GM21717 (cell line): Measurements from ENCODE around the gene ZSCAN5B.
"Not testable (repeated sequence)": the region's sequence is repeated elsewhere in the genome, so short reads cannot be mapped to it uniquely, and the experiment has no call there.

ENCODE experiments used
- ATAC-seq: cut with Tn5 transposase; IDR thresholded peaks from one replicate; pipeline ENCODE4 v1.9.1; 2021; ENCODE audit warnings: mild to moderate bottlenecking, moderate library complexity; ENCODE audit not compliant: unreplicated experiment

Gene ZSCAN5B, protein sequence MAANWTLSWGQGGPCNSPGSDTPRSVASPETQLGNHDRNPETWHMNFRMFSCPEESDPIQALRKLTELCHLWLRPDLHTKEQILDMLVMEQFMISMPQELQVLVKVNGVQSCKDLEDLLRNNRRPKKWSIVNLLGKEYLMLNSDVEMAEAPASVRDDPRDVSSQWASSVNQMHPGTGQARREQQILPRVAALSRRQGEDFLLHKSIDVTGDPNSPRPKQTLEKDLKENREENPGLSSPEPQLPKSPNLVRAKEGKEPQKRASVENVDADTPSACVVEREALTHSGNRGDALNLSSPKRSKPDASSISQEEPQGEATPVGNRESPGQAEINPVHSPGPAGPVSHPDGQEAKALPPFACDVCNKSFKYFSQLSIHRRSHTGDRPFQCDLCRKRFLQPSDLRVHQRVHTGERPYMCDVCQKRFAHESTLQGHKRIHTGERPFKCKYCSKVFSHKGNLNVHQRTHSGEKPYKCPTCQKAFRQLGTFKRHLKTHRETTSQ

GRCh38 chr19:56197646-56198045 is at the start of gene ZSCAN5B:
Gene ZSCAN5B (minus strand): TSS chr19:56197783. CDS start chr19:56193052, 4,731 bp downstream.
- ATAC-seq: not testable (repeated sequence)

GRCh38 chr19:56245764-56246163 is 48.2 kb upstream of the ZSCAN5B start:
- ATAC-seq: not testable (repeated sequence)

GRCh38 chr19:56245121-56245740 is 47.6 kb upstream of the ZSCAN5B start:
- no peak for ATAC-seq

GRCh38 chr19:56223481-56223880 is 25.9 kb upstream of the ZSCAN5B start:
- ATAC-seq: no peak

- ATAC-seq: no peak
Measured at GRCh38 chr19:56222901-56223300, 25.3 kb upstream of the ZSCAN5B start.

DNA sequence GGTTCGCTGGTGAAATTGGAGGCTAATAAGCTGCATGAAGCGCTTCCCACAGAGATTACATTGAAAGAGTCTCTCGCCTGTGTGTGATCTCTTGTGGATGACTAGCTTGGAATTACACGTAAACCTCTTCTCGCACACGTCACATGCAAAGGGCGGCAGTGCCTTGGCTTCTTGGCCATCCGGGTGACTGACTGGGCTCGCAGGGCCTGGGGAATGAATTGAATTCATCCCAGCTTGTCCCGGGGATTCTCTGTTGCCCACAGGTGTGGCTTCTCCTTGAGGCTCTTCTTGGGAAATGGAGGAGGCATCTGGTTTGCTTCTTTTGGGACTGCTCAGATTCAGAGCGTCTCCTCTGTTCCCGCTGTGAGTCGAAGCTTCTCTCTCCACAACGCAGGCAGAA is 24.3 kb upstream of the ZSCAN5B start:
- no peak for ATAC-seq

GRCh38 chr19:56221442-56221841 is 23.9 kb upstream of the ZSCAN5B start:
- not testable (repeated sequence) for ATAC-seq

GRCh38 chr19:56218961-56219360 is 21.4 kb upstream of the ZSCAN5B start:
- no peak for ATAC-seq

DNA sequence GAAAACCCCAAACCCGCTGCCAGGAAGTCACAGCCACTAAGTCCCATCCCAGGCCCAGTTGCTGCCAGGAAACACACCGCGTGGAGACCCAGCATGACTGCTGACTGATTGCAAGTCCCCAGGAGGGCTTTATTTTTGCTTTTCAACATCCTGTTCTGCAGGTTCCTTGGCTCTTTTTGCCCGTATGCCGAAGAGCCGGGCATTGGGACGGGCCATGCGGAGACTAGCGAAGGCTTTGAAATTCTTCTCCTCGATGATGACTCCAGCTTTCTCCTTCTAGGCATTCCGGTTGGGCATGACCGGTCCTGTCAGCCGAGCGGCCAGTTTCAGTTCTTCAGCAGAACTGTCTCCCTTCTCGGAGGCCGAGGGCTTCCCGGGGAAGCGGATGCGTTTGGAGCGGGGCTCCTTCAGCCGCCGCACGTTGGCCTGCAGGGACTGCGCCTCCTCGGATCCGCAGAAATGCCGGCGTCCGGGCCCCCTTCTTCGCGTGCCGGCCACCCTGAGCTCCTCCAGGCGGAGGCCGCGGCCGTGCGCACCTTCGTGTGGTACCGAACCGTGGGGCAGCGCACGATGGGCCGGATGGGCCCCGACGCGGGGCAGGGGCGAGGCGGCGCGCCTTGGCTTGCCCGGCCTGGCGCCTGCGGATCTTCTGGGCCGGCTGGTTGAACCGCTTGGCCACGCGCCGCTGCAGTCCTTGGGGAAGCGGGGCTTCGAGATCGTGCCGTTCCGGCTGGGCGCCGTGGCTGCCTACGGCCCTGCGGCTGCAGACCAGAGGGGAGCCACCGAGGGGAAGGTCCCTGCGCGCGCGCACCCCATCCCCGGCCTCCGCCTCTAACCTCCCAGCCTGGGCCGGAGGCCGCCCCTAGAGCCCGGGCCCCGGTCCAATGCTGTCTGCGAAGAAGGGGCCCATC is 19.7 kb upstream of the ZSCAN5B start:
- ATAC-seq: no peak

DNA sequence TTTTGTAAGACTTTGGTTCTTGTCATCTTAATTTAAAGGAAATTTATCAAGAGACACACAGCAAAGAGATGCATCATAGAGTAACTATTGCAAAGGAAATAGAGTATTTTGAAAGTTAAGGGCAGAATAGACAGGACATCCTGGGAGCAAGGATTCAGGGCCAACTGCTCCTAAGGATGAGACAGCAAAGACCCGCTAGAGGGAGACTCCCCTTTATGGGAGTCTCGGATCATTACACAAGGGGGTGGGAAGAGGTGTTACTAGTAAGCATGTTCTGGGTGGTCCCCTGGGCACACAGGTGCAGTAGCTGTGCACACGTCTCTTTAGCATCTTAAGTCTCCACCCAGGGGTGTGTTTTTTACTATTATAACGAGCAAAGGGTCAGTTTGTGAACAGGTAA is 14.1 kb upstream of the ZSCAN5B start:
- ATAC-seq: no peak

DNA sequence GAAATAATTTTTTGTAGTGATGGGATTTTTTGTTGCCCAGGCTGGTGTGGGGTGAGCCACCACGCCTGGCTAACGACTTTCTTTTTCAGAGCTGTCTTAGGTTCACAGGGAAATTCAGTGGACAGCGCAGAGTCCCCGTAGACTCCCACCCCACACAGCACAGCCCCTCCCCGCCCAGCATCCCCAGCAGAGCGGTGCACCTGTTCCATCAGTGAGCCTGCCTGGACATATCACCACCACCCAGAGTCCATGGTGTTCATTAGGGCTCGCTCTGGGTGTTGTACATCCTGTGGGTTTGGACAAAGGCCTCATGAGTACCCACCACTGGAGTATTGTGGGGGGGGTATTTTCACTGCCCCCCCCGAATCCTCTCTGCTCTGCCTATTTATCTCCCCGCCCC is 12.5 kb upstream of the ZSCAN5B start:
- ATAC-seq: not testable (repeated sequence)

GRCh38 chr19:56209091-56209490 is 11.5 kb upstream of the ZSCAN5B start:
- no peak for ATAC-seq

GRCh38 chr19:56207581-56207980 is 10.0 kb upstream of the ZSCAN5B start:
- not testable (repeated sequence) for ATAC-seq

- ATAC-seq: no peak
Measured at GRCh38 chr19:56201973-56202372, 4.4 kb upstream of the ZSCAN5B start, which contains the start of gene ZSCAN5C. Gene ZSCAN5C (plus strand): TSS chr19:56202273. CDS start chr19:56205914, 3,641 bp downstream.

DNA sequence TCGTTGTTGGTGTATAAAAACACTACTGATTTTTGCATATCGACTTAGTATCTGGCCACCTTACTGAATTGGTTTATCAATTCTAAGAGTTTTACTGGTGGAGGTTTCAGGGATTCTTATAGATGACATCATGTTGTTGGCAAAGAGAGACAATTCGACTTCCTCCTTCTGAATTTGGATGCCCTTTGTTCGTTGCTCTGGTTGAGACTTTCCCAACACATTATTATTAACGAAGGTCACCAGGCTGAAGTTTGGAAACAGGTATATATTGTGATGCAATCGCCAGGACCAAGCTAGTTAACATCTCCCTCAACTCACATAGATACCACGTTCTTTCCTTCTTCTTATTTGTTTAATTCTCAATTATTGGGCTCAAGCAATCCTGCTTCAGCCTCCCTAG is 2.1 kb upstream of the ZSCAN5B start:
- ATAC-seq: no peak

DNA sequence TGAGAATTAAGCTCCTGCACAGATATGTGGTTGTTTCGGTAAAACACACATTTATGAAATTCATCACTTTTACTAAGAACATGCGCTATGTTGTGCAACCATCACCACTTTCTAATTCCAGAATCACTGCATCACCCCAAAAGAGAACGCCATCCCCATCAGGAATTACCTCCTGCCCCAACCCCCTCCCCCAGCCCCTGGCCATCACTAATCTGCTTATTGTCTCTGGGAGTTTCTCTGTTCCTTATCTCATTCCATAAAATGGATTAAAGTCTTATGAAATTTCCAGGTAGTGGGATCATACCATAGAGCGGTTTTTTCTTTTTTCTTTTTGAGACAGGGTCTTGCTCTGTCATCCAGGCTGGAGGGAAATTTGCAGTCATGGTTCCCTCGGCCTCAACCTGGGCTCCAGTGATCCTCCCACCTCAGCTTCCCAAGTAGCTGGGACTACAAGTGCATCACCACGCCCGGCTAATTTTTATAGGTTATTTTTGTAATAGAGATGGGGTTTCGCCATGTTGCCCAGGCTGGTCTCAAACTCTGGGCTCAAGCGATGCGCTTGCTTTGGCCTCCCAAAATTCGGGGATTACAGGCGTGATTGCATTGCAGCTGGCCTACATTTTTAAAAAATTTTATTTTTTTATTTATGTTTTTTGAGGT is 3.5 kb downstream of the ZSCAN5B start:
- no peak for ATAC-seq

GRCh38 chr19:56191711-56192110 is 5.9 kb downstream of the ZSCAN5B start:
- ATAC-seq: no peak

DNA sequence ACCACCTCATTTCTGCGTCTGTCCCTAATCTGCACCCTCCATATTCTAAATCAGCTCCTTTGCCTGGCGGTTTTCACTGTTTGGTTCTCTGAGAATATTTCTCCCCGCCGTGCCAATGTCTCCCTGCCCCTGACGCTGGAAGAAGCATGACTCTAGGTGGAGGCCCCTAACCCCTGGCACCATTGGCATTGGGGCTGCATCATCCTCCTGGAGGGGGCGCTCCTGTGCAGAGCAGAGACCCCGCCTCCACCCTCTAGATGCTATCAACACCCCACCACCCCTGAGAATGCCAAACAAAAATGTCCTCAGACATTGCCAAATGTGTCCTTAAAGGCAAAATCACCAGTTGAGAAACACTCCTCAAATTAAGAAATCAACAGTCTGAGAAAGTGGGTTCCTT is 6.5 kb downstream of the ZSCAN5B start:
- no peak for ATAC-seq

DNA sequence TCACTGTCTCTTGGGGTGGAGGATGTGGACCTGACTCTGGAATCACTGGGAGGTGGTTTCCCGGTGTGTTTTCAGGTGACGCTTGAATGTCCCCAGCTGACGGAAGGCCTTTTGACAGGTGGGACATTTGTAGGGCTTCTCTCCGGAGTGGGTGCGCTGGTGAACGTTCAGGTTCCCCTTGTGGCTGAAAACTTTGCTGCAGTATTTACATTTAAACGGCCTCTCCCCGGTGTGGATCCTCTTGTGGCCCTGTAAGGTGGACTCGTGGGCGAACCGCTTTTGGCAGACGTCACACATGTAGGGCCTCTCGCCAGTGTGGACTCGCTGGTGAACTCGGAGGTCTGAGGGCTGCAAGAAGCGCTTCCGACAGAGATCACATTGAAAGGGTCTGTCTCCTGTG is 7.8 kb downstream of the ZSCAN5B start:
- ATAC-seq: no peak

- no peak for ATAC-seq
Measured at GRCh38 chr19:56177564-56178243, 19.9 kb downstream of the ZSCAN5B start.
